Small intestine (tissue), 16 donors: ENCODE data around the gene AJUBA. TPM values are rescaled to one million over a fixed set of nuclear protein-coding genes. Genes with fewer than 3 reads are reported as not detected.
A peak's percentile ranks its signal among the peaks of the same experiment; 100 is the strongest.

ENCODE experiments used
- DNase-seq, 2 donors: peaks; one replicate each; pipeline versions ENCODE4 v3.0.0 to v3.0.0-alpha.2; 2013
- FAIRE-seq: peaks from 2 replicates; lab custom pipeline; 2012; peaks lifted over from hg19 to GRCh38; lab: Jason Lieb, UNC
- H3K27ac ChIP-seq, 3 donors: one replicate each; pipeline ENCODE4 v1.5.1; 2013; ENCODE audit warnings: low read length in 2 of 3, mild to moderate bottlenecking in 2 of 3, control low read depth in 1 of 3, inconsistent platforms in 1 of 3, low read depth in 1 of 3, moderate library complexity in 1 of 3
- H3K27me3 ChIP-seq, 3 donors: one replicate each; pipeline ENCODE4 v1.6.1; 2013; ENCODE audit warnings: low read length in 3 of 3, inconsistent platforms in 1 of 3; ENCODE audit not compliant: control insufficient read depth in 3 of 3, insufficient read depth in 3 of 3
- H3K36me3 ChIP-seq, 3 donors: one replicate each; pipeline ENCODE4 v1.6.1; 2013; ENCODE audit warnings: low read length in 3 of 3, inconsistent platforms in 1 of 3, low read depth in 1 of 3, mild to moderate bottlenecking in 1 of 3, moderate library complexity in 1 of 3; ENCODE audit not compliant: control insufficient read depth in 3 of 3, insufficient read depth in 2 of 3
- H3K4me1 ChIP-seq, 3 donors: one replicate each; pipeline ENCODE4 v1.6.1; 2013; ENCODE audit warnings: low read length in 2 of 3, inconsistent platforms in 1 of 3, low read depth in 1 of 3, mild to moderate bottlenecking in 1 of 3, moderate library complexity in 1 of 3; ENCODE audit not compliant: control insufficient read depth in 3 of 3, insufficient read depth in 2 of 3
- H3K4me3 ChIP-seq, 3 donors: one replicate each; pipeline ENCODE4 v1.5.1; 2013; ENCODE audit warnings: low read length in 3 of 3, control low read depth in 1 of 3, inconsistent platforms in 1 of 3, low read depth in 1 of 3, mild to moderate bottlenecking in 1 of 3, moderate library complexity in 1 of 3
- H3K9me3 ChIP-seq, 2 donors: one replicate each; pipeline ENCODE4 v1.6.1; 2013; ENCODE audit warnings: low read depth in 1 of 2, low read length in 1 of 2; ENCODE audit not compliant: control insufficient read depth in 2 of 2, insufficient read depth in 1 of 2
- WGBS, 3 donors: extraction: QIAGEN DNeasy Blood & Tissue Kit; methylation state at CpG; one replicate each; pipeline ENCODE4 v1.1.7; 2013; 5-methylcytosine and 5-hydroxymethylcytosine counted together
- long read RNA-seq, 10 donors: transcript quantifications; one replicate each; lab custom pipeline, GENCODE V29; 2026
- polyA plus RNA-seq, 4 donors: library from polyadenylated mRNA; stranded (reverse) in 3 of 4; unstranded in 1 of 4; fragments of 200-250 nt in 3 of 4; fragments of 120-200 nt in 1 of 4; gene quantifications; one replicate each; pipeline versions ENCODE4 v1.2.1 to v1.2.3, GENCODE V29; 2013
- donor health status: healthy with polysubstance abuse.
- donor health status: control.
- donor health status: control.
- donor health status: Bipolar disorder and iron deficiency.
- donor health status: healthy.

Gene AJUBA
- 10 to 100 TPM in 2 of 4 donors, 1 to 10 TPM in 1, under 1 TPM in 1; 0.45 to 18.9 (median 8.5) TPM for polyA plus RNA-seq
- long read RNA-seq, donor 1 = 0 reads
- long read RNA-seq, donor 2, full-length matches to known transcripts = 2 of 2 reads
- long read RNA-seq, donor 2, partial matches to known transcripts = 0 of 2 reads
- long read RNA-seq, donor 2, other reads (novel, unspliced or antisense) = 0 of 2 reads
- long read RNA-seq, donor 3, partial matches to known transcripts = 0 of 2 reads
- long read RNA-seq, donor 3, other reads (novel, unspliced or antisense) = 0 of 2 reads
- long read RNA-seq, donor 4 = 0 reads
- long read RNA-seq, donor 5 = 0 reads
- long read RNA-seq, donor 6, full-length matches to known transcripts = 11 of 11 reads
- long read RNA-seq, donor 6, partial matches to known transcripts = 0 of 11 reads
- long read RNA-seq, donor 6, other reads (novel, unspliced or antisense) = 0 of 11 reads
- long read RNA-seq, donor 7 = 0 reads
- long read RNA-seq, donor 8, full-length matches to known transcripts = 1 of 1 reads
- long read RNA-seq, donor 8, partial matches to known transcripts = 0 of 1 reads
- long read RNA-seq, donor 8, other reads (novel, unspliced or antisense) = 0 of 1 reads
- long read RNA-seq, donor 9 = 0 reads
- long read RNA-seq, donor 10, full-length matches to known transcripts = 7 of 7 reads
- long read RNA-seq, donor 10, partial matches to known transcripts = 0 of 7 reads
- long read RNA-seq, donor 10, other reads (novel, unspliced or antisense) = 0 of 7 reads

DNA sequence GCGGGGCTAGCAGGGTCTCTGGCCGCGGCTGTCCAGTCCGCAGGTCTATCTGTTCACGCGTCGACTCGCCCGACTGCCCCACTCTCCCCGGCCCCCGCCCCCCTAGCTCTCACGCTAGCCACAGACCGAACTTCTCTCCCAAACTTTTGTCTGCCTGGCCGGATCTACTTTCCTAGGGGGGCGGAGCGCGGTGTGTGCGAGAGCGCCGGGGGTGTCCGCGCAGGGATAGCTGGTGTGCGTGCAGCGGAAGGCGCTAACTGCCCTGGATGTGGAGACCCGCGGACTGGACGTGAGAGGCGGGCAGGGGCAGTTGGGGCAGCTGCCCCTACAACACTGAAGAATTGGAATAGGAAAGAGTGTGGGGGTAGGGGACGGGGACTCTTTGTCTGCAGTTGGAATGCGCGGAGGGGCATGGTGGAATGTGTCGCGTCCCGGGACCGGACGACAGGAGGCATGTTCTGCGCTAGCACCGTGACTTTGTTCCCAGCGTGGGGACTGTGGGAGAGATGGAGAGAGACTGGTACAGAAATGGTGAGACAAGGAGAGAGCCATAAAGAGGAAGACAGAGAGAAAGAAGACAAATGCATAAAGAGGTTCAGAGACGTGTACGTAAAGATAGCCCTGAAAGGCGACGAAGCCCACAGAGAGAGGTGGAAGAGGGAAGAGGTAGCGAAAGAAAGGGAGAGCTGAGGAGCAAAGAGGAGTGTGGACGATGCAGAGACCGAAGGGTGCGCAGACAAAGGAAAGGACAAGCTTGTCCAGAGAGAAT is at the start of gene AJUBA:
TSS of gene AJUBA (minus strand) at position 75 of the 769 bp plus-strand sequence. CDS start 285 bp downstream, outside the sequence.
- H3K4me1 ChIP-seq = peaks cover 6 to 35% (median 14%) of the 10 kb centered on the region in 3 donors
- WGBS, 3 donors = 1 to 2% (median 1%) methylated on average over 39 to 48 of the region's 48 CpGs
- peaks cover 0 to 14% (median 0%) of the 10 kb centered on the region in 3 donors for H3K27me3 ChIP-seq
- H3K36me3 ChIP-seq = peaks cover 0 to 17% (median 0%) of the 10 kb centered on the region in 3 donors
- H3K27ac ChIP-seq = peak within 1 kb of the TSS in 2 of 3 donors; percentile 49 to 85
- H3K9me3 ChIP-seq = no peaks in the 10 kb centered on the region
- DNase-seq (peak; percentile 72 to 95), FAIRE-seq (no peak)
- peak within 1 kb of the TSS; percentile 42 to 71 (median 47) for H3K4me3 ChIP-seq

DNA sequence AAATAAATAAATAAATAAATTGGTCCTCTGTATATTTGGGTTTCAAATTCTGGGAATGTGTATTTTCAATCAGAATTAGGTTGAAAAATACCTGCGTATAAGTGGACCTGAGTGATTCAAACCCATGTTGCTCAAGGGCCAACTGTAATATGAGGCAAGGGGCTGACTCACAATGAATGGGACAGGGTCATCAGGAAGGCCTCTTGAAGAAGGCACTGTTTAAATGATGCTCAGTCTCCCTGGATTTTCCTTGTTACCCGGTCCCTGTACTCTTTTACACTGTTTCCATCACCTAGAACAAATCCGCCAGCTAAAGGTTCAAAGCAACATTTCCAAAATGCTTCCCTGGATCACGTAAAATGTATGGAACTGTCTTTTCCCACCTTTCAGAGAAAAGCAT is 48.6 kb upstream of the AJUBA start:
- Histone ChIP-seq H3K9me3 (no peaks in the 10 kb centered on the region), H3K27ac (no peak overlapping the region), H3K4me1 (peaks cover 4 to 11% (median 10%) of the 10 kb centered on the region in 3 donors), H3K36me3 (peaks cover 7 to 39% (median 9%) of the 10 kb centered on the region in 3 donors), H3K27me3 (no peaks in the 10 kb centered on the region), H3K4me3 (no peak overlapping the region)
- no peak for FAIRE-seq
- no peak for DNase-seq
- WGBS, 3 donors = 98% methylated on average over 4 of the region's 4 CpGs

DNA sequence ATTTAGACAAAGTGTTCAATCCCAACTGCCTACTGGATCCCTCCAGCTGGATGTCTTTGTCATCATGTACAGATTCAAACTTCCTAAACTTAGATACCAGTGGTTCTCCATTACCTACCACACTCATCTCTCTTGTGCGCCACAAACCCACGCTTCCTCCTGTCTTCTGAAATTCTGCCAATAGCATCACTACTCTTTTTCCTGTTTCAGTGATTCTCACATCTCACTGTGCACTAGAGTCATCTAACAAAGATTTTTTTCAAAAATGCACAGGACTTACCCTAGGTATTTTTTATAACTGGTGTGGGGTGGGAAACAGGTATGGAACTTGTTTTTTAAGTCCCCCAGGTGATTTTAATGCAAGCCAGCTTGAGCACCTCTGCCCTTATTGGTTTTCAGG is 46.4 kb upstream of the AJUBA start:
- 60 to 87% (median 69%) methylated on average over 2 of the region's 2 CpGs for WGBS, 3 donors
- DNase-seq (no peak), FAIRE-seq (no peak)
- Histone ChIP-seq H3K27me3 (no peaks in the 10 kb centered on the region), H3K36me3 (peaks cover 10 to 50% (median 14%) of the 10 kb centered on the region in 3 donors), H3K4me1 (peaks cover 3 to 20% (median 9%) of the 10 kb centered on the region in 3 donors), H3K27ac (no peak overlapping the region), H3K4me3 (no peak overlapping the region), H3K9me3 (no peaks in the 10 kb centered on the region)

GRCh38 chr14:23025151-23025814 is 42.9 kb upstream of the AJUBA start:
- no peak for FAIRE-seq
- H3K36me3 ChIP-seq = peaks cover 8 to 34% (median 13%) of the 10 kb centered on the region in 3 donors
- H3K27me3 ChIP-seq = no peaks in the 10 kb centered on the region
- H3K27ac ChIP-seq = peak overlapping the region in 1 of 3 donors; percentile 57
- no peak overlapping the region for H3K4me3 ChIP-seq
- peaks cover 0 to 13% (median 3%) of the 10 kb centered on the region in 3 donors for H3K4me1 ChIP-seq
- DNase-seq = peak in 1 of 2 donors; percentile 60
- H3K9me3 ChIP-seq = no peaks in the 10 kb centered on the region
- WGBS, 3 donors = 72 to 86% (median 85%) methylated on average over 4 of the region's 4 CpGs

GRCh38 chr14:23024612-23025075 is 42.3 kb upstream of the AJUBA start:
- 74 to 81% (median 75%) methylated on average over 7 of the region's 7 CpGs for WGBS, 3 donors
- Histone ChIP-seq H3K9me3 (no peaks in the 10 kb centered on the region), H3K4me3 (no peak overlapping the region), H3K36me3 (peaks cover 8 to 30% (median 13%) of the 10 kb centered on the region in 3 donors), H3K27me3 (no peaks in the 10 kb centered on the region), H3K4me1 (peaks cover 0 to 13% (median 3%) of the 10 kb centered on the region in 3 donors), H3K27ac (peak overlapping the region in 1 of 3 donors; percentile 57)
- DNase-seq (no peak), FAIRE-seq (no peak)

DNA sequence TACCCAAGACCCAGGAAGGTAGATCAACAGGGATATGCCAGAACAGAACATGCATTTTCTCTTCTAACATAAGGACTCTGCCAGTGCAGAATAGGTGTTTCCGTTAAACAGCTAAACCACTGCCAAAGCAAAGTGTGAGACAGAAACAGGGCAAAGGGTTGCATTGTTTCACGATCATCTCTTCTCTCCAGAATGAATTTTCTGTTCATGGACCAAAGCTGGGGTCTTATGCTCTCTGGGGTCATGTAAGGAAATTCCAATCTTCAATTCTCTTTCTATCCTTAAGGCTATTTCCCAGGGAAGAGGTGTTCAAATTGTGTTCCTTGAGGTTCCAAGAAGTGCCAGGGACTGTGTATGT is 41.4 kb upstream of the AJUBA start:
- Histone ChIP-seq H3K4me1 (peaks cover 0 to 13% (median 3%) of the 10 kb centered on the region in 3 donors), H3K4me3 (no peak overlapping the region), H3K27ac (no peak overlapping the region), H3K9me3 (no peaks in the 10 kb centered on the region), H3K27me3 (no peaks in the 10 kb centered on the region), H3K36me3 (peaks cover 8 to 25% (median 9%) of the 10 kb centered on the region in 3 donors)
- WGBS, 3 donors = 92 to 94% (median 94%) methylated on average over 2 of the region's 2 CpGs
- DNase-seq (no peak), FAIRE-seq (no peak)

DNA sequence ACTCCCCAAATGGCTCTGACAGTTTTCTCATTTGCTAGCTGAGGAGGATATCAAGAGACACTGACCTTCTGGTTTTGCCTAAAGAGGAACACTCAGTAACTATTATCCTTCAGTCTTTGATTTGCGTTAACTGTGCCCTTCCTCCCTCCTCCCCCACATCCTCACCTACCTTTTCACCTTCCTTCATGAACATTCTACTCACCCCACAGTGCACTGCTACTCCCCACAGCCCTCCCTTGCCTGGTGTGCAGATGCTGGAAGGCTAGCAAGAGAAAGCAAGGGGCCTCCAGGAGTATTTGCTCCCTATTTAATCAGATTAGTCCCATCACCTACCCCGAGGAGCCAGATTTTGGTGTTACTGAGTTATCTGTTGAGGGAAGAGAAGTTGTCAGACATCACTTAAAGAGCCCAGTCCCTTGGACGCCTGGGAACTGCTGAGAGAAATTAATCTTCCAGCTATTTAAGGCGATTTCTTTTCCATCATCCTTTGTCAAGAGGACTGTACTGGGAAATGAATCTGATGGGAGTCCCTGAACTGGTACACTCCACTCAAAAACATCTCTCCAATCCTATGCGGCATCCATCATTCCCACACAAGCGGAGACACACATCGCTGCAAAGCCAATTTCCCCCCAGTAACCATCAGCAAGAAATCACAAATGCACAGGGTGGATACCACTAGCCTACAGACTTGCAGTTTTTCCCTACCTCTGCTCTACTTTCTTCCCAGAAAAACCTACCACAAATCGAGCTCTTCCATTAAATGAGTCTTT is 40.9 kb upstream of the AJUBA start:
- WGBS, 3 donors = 82 to 88% (median 87%) methylated on average over 8 of the region's 8 CpGs
- Histone ChIP-seq H3K36me3 (peaks cover 5 to 25% (median 7%) of the 10 kb centered on the region in 3 donors), H3K4me1 (peaks cover 0 to 13% (median 0%) of the 10 kb centered on the region in 3 donors), H3K9me3 (no peaks in the 10 kb centered on the region), H3K27me3 (no peaks in the 10 kb centered on the region), H3K27ac (no peak overlapping the region), H3K4me3 (no peak overlapping the region)
- DNase-seq (no peak), FAIRE-seq (no peak)
